HepG2 (cell line): ENCODE results near the gene ALS2. TPM values are rescaled to one million over a fixed set of nuclear protein-coding genes. Genes with fewer than 3 reads are reported as not detected.
A peak's percentile ranks its signal among the peaks of the same experiment; 100 is the strongest.

Experiments
- ARNTL ChIP-seq: sonication (generic); formaldehyde crosslinking; IDR thresholded peaks from 2 replicates; pipeline ENCODE4 v1.4.0; 2020; ENCODE audit warnings: mild to moderate bottlenecking, missing genetic modification reagents
- CREM ChIP-seq, 2 experiments: sonication (generic) in 1 of 2; formaldehyde crosslinking in 1 of 2; IDR thresholded peaks; 2 replicates each; pipeline versions ENCODE4 v1.4.0 to v1.6.1; 2016 to 2020; ENCODE audit warnings: antibody characterized with exemption in 1 of 2, mild to moderate bottlenecking in 1 of 2, missing genetic modification reagents in 1 of 2
- KAT8 ChIP-seq: IDR thresholded peaks from 2 replicates; pipeline ENCODE4 v1.6.1; 2016; ENCODE audit warnings: missing genetic modification reagents, missing compliant biosample characterization
- MZF1 ChIP-seq: sonication (generic); formaldehyde crosslinking; IDR thresholded peaks from 2 replicates; pipeline ENCODE4 v1.8.1; 2023; ENCODE audit warnings: mild to moderate bottlenecking, missing genetic modification reagents, borderline replicate concordance
- NFIB ChIP-seq: sonication (generic); formaldehyde crosslinking; IDR thresholded peaks from 2 replicates; pipeline ENCODE4 v1.9.0; 2021; ENCODE audit warnings: missing genetic modification reagents, mild to moderate bottlenecking, borderline replicate concordance
- NFKB2 ChIP-seq: sonication (generic); formaldehyde crosslinking; IDR thresholded peaks from 2 replicates; pipeline ENCODE4 v1.4.0; 2020; ENCODE audit warnings: missing genetic modification reagents, borderline replicate concordance
- PCBP1 ChIP-seq: fragments of 200-400 bp; formaldehyde crosslinking; IDR thresholded peaks from 2 replicates; pipeline ENCODE4 v1.6.1; 2017; ENCODE audit warnings: mild to moderate bottlenecking, low read depth, low read length, borderline replicate concordance
- POLR2AphosphoS5 ChIP-seq: IDR thresholded peaks from 2 replicates; pipeline ENCODE4 v1.6.1; 2012; ENCODE audit warnings: low read depth, low read length
- POLR2G ChIP-seq: fragments of 200-400 bp; formaldehyde crosslinking; IDR thresholded peaks from 2 replicates; pipeline ENCODE4 v1.6.1; 2018; ENCODE audit warnings: mild to moderate bottlenecking, low read depth, low read length, moderate library complexity
- RBM39 ChIP-seq: fragments of 200-400 bp; formaldehyde crosslinking; IDR thresholded peaks from one replicate; pipeline ENCODE4 v1.6.1; 2018; ENCODE audit warnings: antibody characterized with exemption, mild to moderate bottlenecking, low read depth, low read length; ENCODE audit not compliant: poor library complexity, severe bottlenecking
- SALL2 ChIP-seq: sonication (generic); formaldehyde crosslinking; IDR thresholded peaks from 2 replicates; pipeline ENCODE4 v1.8.1; 2023; ENCODE audit warnings: mild to moderate bottlenecking, missing genetic modification reagents, inconsistent platforms
- SMARCE1 ChIP-seq: fragments of 450-650 bp; IDR thresholded peaks from 2 replicates; pipeline ENCODE4 v1.6.1; 2017; ENCODE audit warnings: borderline replicate concordance
- SP4 ChIP-seq: sonication (generic); formaldehyde crosslinking; IDR thresholded peaks from 2 replicates; pipeline ENCODE4 v1.8.1; 2023; ENCODE audit warnings: mild to moderate bottlenecking, missing genetic modification reagents
- SRSF1 ChIP-seq: fragments of 200-400 bp; formaldehyde crosslinking; optimal IDR thresholded peaks from 2 replicates; pipeline ENCODE3; 2017; ENCODE audit warnings: mild to moderate bottlenecking, low read depth, low read length, moderate library complexity
- SRY ChIP-seq: sonication (generic); formaldehyde crosslinking; IDR thresholded peaks from 2 replicates; pipeline ENCODE4 v1.8.0; 2022; ENCODE audit warnings: mild to moderate bottlenecking, missing genetic modification reagents
- SSRP1 ChIP-seq: IDR thresholded peaks from 2 replicates; pipeline ENCODE4 v1.6.1; 2016; ENCODE audit warnings: control low read depth
- TAF1 ChIP-seq: sonication (generic); formaldehyde crosslinking; IDR thresholded peaks from 2 replicates; pipeline ENCODE4 v1.4.0; 2020; ENCODE audit warnings: missing genetic modification reagents
- TMF1 ChIP-seq: sonication (generic); formaldehyde crosslinking; IDR thresholded peaks from 2 replicates; pipeline ENCODE4 v1.8.1; 2022; ENCODE audit warnings: low read depth, missing genetic modification reagents
- TOE1 ChIP-seq: sonication (generic); formaldehyde crosslinking; IDR thresholded peaks from 2 replicates; pipeline ENCODE4 v1.4.0; 2020; ENCODE audit warnings: mild to moderate bottlenecking, missing genetic modification reagents
- TOPORS ChIP-seq: sonication (generic); formaldehyde crosslinking; IDR thresholded peaks from 2 replicates; pipeline ENCODE4 v1.8.0; 2023; ENCODE audit warnings: mild to moderate bottlenecking, missing genetic modification reagents
- ZFP1 ChIP-seq: IDR thresholded peaks from 2 replicates; pipeline ENCODE4 v1.6.1; 2016
- ZFY ChIP-seq: sonication (generic); formaldehyde crosslinking; IDR thresholded peaks from 2 replicates; pipeline ENCODE4 v1.4.0; 2020; ENCODE audit warnings: missing genetic modification reagents
- ZNF34 ChIP-seq: sonication (generic); formaldehyde crosslinking; IDR thresholded peaks from 2 replicates; pipeline ENCODE4 v1.4.0; 2020; ENCODE audit warnings: mild to moderate bottlenecking, missing genetic modification reagents, borderline replicate concordance
- ZNF446 ChIP-seq: sonication (generic); formaldehyde crosslinking; IDR thresholded peaks from 2 replicates; pipeline ENCODE4 v1.5.0; 2020; ENCODE audit warnings: mild to moderate bottlenecking, missing genetic modification reagents
- ZNF562 ChIP-seq: sonication (generic); formaldehyde crosslinking; IDR thresholded peaks from 2 replicates; pipeline ENCODE4 v1.8.0; 2022; ENCODE audit warnings: missing genetic modification reagents, borderline replicate concordance
- ZNF570 ChIP-seq: sonication (generic); formaldehyde crosslinking; IDR thresholded peaks from 2 replicates; pipeline ENCODE4 v1.4.0; 2020; ENCODE audit warnings: mild to moderate bottlenecking, missing genetic modification reagents, borderline replicate concordance
- ZNF660 ChIP-seq: sonication (generic); formaldehyde crosslinking; IDR thresholded peaks from 2 replicates; pipeline ENCODE4 v1.5.1; 2020; ENCODE audit warnings: mild to moderate bottlenecking, low read depth, missing genetic modification reagents, borderline replicate concordance
- ZNF670 ChIP-seq: sonication (generic); formaldehyde crosslinking; IDR thresholded peaks from 2 replicates; pipeline ENCODE4 v1.8.0; 2022; ENCODE audit warnings: mild to moderate bottlenecking, missing genetic modification reagents, borderline replicate concordance
- ZNF678 ChIP-seq: sonication (generic); formaldehyde crosslinking; IDR thresholded peaks from 2 replicates; pipeline ENCODE4 v1.4.0; 2020; ENCODE audit warnings: mild to moderate bottlenecking, missing genetic modification reagents
- ZNF747 ChIP-seq: sonication (generic); formaldehyde crosslinking; IDR thresholded peaks from 2 replicates; pipeline ENCODE4 v1.8.1; 2023; ENCODE audit warnings: missing genetic modification reagents, mild to moderate bottlenecking, borderline replicate concordance
- polyA plus RNA-seq, 8 experiments: library from polyadenylated mRNA; depleted of rRNA in 3 of 8; stranded (reverse) in 7 of 8; unstranded in 1 of 8; fragments of >200 nt; fragmentation: Illumina TruSeq in 4 of 8; extraction: Trizol in 4 of 8; gene quantifications; 2 replicates each; pipeline versions ENCODE4 v1.2.1 to v1.2.3, GENCODE V29; 2011 to 2016; ENCODE audit warnings: low read depth in 4 of 8, missing spikeins in 1 of 8, mixed read lengths in 1 of 8; ENCODE audit not compliant: insufficient read depth in 1 of 8
- total RNA-seq, 5 experiments: library from RNA; depleted of rRNA; stranded (reverse); fragments of >200 nt; fragmentation: Illumina TruSeq; extraction: Trizol; gene quantifications; 2 replicates each; pipeline ENCODE4 v1.2.3, GENCODE V29; 2016; ENCODE audit warnings: low read depth in 1 of 5
- TF ChIP-seq, protein P1 (sequence below): sonication (generic); formaldehyde crosslinking; IDR thresholded peaks from 2 replicates; pipeline ENCODE4 v1.8.0; 2022; ENCODE audit warnings: low read depth, missing genetic modification reagents

The ALS2 gene
- total and polyA plus RNA-seq, 2 of the 13 experiments (the other 11 are each of a cell fraction or from before 2014, with no cell fraction given): 12.7 to 19.3 TPM

DNA sequence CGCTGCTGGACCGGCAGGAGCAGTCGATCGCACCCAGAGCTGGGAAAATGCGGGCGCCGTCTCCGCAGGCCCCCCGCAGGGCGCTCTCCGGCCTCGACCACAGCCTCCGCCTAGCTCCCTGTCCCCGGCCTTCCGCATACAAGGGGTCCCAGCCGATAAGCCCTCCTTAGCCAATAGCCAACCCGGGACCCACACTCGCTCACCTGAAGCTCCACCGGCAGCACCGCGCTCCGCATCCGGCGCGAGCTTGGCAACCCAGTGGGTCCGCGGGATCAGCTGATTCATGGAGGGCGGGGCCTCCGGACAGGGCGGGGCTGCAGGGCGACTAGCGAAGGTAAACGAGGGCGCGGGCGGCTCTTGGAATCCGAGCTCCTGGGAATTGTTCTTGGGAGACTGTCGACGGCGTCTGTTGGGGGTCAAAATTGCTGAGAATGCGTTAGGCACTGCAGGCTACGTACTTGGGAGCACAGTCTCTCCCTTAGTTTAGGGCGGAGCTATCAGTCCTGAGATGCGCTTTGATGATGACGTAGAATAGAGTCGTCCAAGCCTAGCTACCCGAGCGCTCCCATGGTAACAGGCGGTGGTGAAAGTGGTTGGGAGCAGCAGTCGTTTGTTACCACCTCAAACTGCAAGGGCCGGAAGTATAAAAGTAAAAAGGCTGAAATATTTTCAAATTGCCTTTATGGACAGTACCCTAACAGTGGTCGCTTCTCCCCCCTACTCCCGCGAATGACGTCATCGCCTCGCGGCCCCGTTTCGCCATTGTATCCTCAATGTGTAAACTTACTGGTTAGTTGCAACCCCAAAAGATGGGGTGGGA, at the start of gene ALS2 (continued):
- TF ChIP-seq TOE1 (CRISPR knock-in tag): no peak
- TF ChIP-seq RBM39: no peak
- peak; percentile 93; the same call in 1 of the 2 replicates for TF ChIP-seq NFKB2 (CRISPR knock-in tag)
- TF ChIP-seq SRSF1: peak; percentile 94
- TF ChIP-seq, protein P1, sequence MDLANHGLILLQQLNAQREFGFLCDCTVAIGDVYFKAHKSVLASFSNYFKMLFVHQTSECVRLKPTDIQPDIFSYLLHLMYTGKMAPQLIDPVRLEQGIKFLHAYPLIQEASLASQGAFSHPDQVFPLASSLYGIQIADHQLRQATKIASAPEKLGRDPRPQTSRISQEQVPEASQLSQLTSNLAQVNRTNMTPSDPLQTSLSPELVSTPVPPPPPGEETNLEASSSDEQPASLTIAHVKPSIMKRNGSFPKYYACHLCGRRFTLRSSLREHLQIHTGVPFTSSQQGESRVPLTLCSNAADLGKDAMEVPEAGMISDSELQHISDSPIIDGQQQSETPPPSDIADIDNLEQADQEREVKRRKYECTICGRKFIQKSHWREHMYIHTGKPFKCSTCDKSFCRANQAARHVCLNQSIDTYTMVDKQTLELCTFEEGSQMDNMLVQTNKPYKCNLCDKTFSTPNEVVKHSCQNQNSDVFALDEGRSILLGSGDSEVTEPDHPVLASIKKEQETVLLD (CRISPR knock-in tag): 0 out of 2 replicates have a peak, but pooled peaks have one; percentile 43
- no peak; the same call in 1 of the 2 replicates for TF ChIP-seq SRY (CRISPR knock-in tag)
- TF ChIP-seq SMARCE1: no peak
- peak; percentile 90 for TF ChIP-seq POLR2AphosphoS5
- no peak for TF ChIP-seq ZNF678 (CRISPR knock-in tag)
- TF ChIP-seq ZNF562 (CRISPR knock-in tag): no peak
- 0 out of 2 replicates have a peak, but pooled peaks have one; percentile 25 for TF ChIP-seq ZNF34
- peak; percentile 99 for TF ChIP-seq CREM (IDR thresholded peaks at IDR 0.05)
- TF ChIP-seq CREM (CRISPR knock-in tag; IDR thresholded peaks at IDR 0.05): no peak
- peak; percentile 80; the same call in 1 of the 2 replicates for TF ChIP-seq TOPORS (CRISPR knock-in tag)
- peak; percentile 96 for TF ChIP-seq KAT8 (CRISPR knock-in tag)
- peak; percentile 86 for TF ChIP-seq POLR2G
- TF ChIP-seq ARNTL (CRISPR knock-in tag): peak; percentile 56
- TF ChIP-seq ZNF670 (CRISPR knock-in tag): 0 out of 2 replicates have a peak, but pooled peaks have one; percentile 87
- peak; percentile 93 for TF ChIP-seq ZFY (CRISPR knock-in tag)
- TF ChIP-seq TMF1 (CRISPR knock-in tag): peak; percentile 92
- TF ChIP-seq PCBP1: no peak; the same call in 1 of the 2 replicates
- TF ChIP-seq SSRP1 (CRISPR knock-in tag): peak; percentile 26; the same call in 1 of the 2 replicates
- peak; percentile 87; the same call in 1 of the 2 replicates for TF ChIP-seq ZFP1 (CRISPR knock-in tag)
- TF ChIP-seq SP4 (CRISPR knock-in tag): peak; percentile 90
- TF ChIP-seq ZNF446 (CRISPR knock-in tag): no peak; the same call in 1 of the 2 replicates
- 0 out of 2 replicates have a peak, but pooled peaks have one; percentile 45 for TF ChIP-seq ZNF570 (CRISPR knock-in tag)
- TF ChIP-seq TAF1 (CRISPR knock-in tag): peak; percentile 71
- no peak for TF ChIP-seq NFIB
- 0 out of 2 replicates have a peak, but pooled peaks have one; percentile 54 for TF ChIP-seq MZF1
- no peak for TF ChIP-seq ZNF660 (CRISPR knock-in tag)
- peak; percentile 56; the same call in 1 of the 2 replicates for TF ChIP-seq ZNF747
- no peak; the same call in 1 of the 2 replicates for TF ChIP-seq SALL2 (CRISPR knock-in tag)
